K562 (cell line): ENCODE results near the gene HLA-DOB. TPM values are rescaled to one million over a fixed set of nuclear protein-coding genes. Genes with fewer than 3 reads are reported as not detected.
A peak's percentile ranks its signal among the peaks of the same experiment; 100 is the strongest.

ENCODE experiments used
- ARID3B ChIP-seq: fragments of 250-450 bp; sonication (Bioruptor Pico); IDR thresholded peaks from 2 replicates; pipeline ENCODE4 v1.4.0; 2020; ENCODE audit warnings: borderline replicate concordance
- DNMT1 ChIP-seq: fragments of 450-650 bp; IDR thresholded peaks from 2 replicates; pipeline ENCODE4 v1.6.1; 2016; ENCODE audit warnings: antibody characterized with exemption, mild to moderate bottlenecking
- GABPB2 ChIP-seq: fragments of 250-450 bp; sonication (Bioruptor Pico); conservative IDR thresholded peaks from 2 replicates; pipeline ENCODE4 v1.5.1; 2021; ENCODE audit warnings: mild to moderate bottlenecking
- HDAC2 ChIP-seq: fragments of 450-650 bp; IDR thresholded peaks from 2 replicates; pipeline ENCODE4 v1.6.1; 2016; ENCODE audit warnings: mild to moderate bottlenecking
- MAFK ChIP-seq: IDR thresholded peaks from 2 replicates; pipeline ENCODE4 v1.6.1; 2011; ENCODE audit warnings: low read length, improper control_type of control experiment
- NEUROD1 ChIP-seq: fragments of 150-350 bp; IDR thresholded peaks from 2 replicates; pipeline ENCODE4 v1.6.1; 2014; ENCODE audit warnings: borderline replicate concordance, low read length, low read depth; ENCODE audit not compliant: partially characterized antibody
- NONO ChIP-seq, 2 experiments: fragments of 200-400 bp in 1 of 2; fragments of 450-650 bp in 1 of 2; formaldehyde crosslinking in 1 of 2; IDR thresholded peaks; 2 replicates each; pipeline ENCODE4 v1.6.1; 2017; ENCODE audit warnings: low read depth in 2 of 2, mild to moderate bottlenecking in 2 of 2, moderate library complexity in 2 of 2, low read length in 1 of 2
- POLR2B ChIP-seq: fragments of 450-650 bp; IDR thresholded peaks from 2 replicates; pipeline ENCODE4 v1.6.1; 2018; ENCODE audit warnings: low read depth; ENCODE audit not compliant: partially characterized antibody
- RAD21 ChIP-seq, 2 experiments: fragments of 250-450 bp in 1 of 2; fragments of 450-650 bp in 1 of 2; sonication (Bioruptor Pico) in 1 of 2; formaldehyde crosslinking in 1 of 2; IDR thresholded peaks in 1 of 2; conservative IDR thresholded peaks in 1 of 2; 2 replicates each; pipeline versions ENCODE4 v1.4.0 to v1.8.0; 2020 to 2022; ENCODE audit warnings: mild to moderate bottlenecking in 2 of 2, moderate library complexity in 1 of 2
- RFX7 ChIP-seq: fragments of 250-450 bp; sonication (Bioruptor Pico); IDR thresholded peaks from 2 replicates; pipeline ENCODE4 v1.5.1; 2021; ENCODE audit warnings: mild to moderate bottlenecking
- SIRT6 ChIP-seq: IDR thresholded peaks from one replicate; pipeline ENCODE4 v1.6.1; 2012; ENCODE audit warnings: low read depth, mild to moderate bottlenecking, control low read depth, inconsistent platforms, low read length, moderate library complexity
- SNRNP70 ChIP-seq: fragments of 200-400 bp; formaldehyde crosslinking; optimal IDR thresholded peaks from 2 replicates; pipeline ENCODE3; 2017; ENCODE audit warnings: low read depth, low read length
- XRCC4 ChIP-seq: IDR thresholded peaks from one replicate; pipeline ENCODE4 v1.6.1; 2011; ENCODE audit not compliant: insufficient read depth, insufficient read length; ENCODE audit errors: extremely low read depth
- ZC3H11A ChIP-seq: IDR thresholded peaks from 2 replicates; pipeline ENCODE4 v1.6.1; 2012; ENCODE audit warnings: low read depth, low read length, improper control_type of control experiment
- ZNF518B ChIP-seq: fragments of 250-450 bp; sonication (Bioruptor Pico); IDR thresholded peaks from 2 replicates; pipeline ENCODE4 v1.5.0; 2021; ENCODE audit warnings: mild to moderate bottlenecking, moderate library complexity
- ZNF561 ChIP-seq: fragments of 450-650 bp; formaldehyde crosslinking; conservative IDR thresholded peaks from 2 replicates; pipeline ENCODE4 v1.4.0; 2020; ENCODE audit warnings: mild to moderate bottlenecking, moderate library complexity
- polyA plus RNA-seq, 8 experiments: library from polyadenylated mRNA; depleted of rRNA in 4 of 8; stranded (reverse) in 5 of 8; unstranded in 3 of 8; fragments of >200 nt; fragmentation: Nextera tagmentation in 2 of 8; fragmentation: Illumina TruSeq in 1 of 8; extraction: Ambion mirVana in 2 of 8; extraction: Trizol in 1 of 8; gene quantifications; 2 replicates each; pipeline versions ENCODE4 v1.2.1 to v1.2.3, GENCODE V29; 2011 to 2014; ENCODE audit warnings: inconsistent platforms in 1 of 8, missing spikeins in 1 of 8
- total RNA-seq, 7 experiments: library from RNA; depleted of rRNA in 6 of 7; stranded (reverse); fragments of >200 nt in 6 of 7; fragmentation: Illumina TruSeq in 2 of 7; extraction: Trizol in 2 of 7; gene quantifications; 2 replicates each; pipeline versions ENCODE4 v1.2.1 to v1.2.3, GENCODE V29; 2011 to 2021; ENCODE audit warnings: low replicate concordance in 1 of 7
- TF ChIP-seq, protein P1 (sequence below): fragments of 250-450 bp; sonication (Bioruptor Pico); IDR thresholded peaks from 2 replicates; pipeline ENCODE4 v1.4.0; 2020
- TF ChIP-seq, protein P2 (sequence below), 2 experiments: fragments of 450-650 bp in 1 of 2; sonication (generic) in 1 of 2; formaldehyde crosslinking in 1 of 2; IDR thresholded peaks in 1 of 2; conservative IDR thresholded peaks in 1 of 2; 2 replicates each; pipeline versions ENCODE4 v1.6.1 to v1.8.1; 2016 to 2023; ENCODE audit warnings: mild to moderate bottlenecking in 2 of 2, moderate library complexity in 2 of 2, inconsistent platforms in 1 of 2, missing genetic modification reagents in 1 of 2

Gene HLA-DOB
- total and polyA plus RNA-seq, 9 of the 15 experiments (the other 6 are each of a cell fraction or from before 2014, with no cell fraction given) = 1.2 to 4.0 (median 2.5) TPM

DNA sequence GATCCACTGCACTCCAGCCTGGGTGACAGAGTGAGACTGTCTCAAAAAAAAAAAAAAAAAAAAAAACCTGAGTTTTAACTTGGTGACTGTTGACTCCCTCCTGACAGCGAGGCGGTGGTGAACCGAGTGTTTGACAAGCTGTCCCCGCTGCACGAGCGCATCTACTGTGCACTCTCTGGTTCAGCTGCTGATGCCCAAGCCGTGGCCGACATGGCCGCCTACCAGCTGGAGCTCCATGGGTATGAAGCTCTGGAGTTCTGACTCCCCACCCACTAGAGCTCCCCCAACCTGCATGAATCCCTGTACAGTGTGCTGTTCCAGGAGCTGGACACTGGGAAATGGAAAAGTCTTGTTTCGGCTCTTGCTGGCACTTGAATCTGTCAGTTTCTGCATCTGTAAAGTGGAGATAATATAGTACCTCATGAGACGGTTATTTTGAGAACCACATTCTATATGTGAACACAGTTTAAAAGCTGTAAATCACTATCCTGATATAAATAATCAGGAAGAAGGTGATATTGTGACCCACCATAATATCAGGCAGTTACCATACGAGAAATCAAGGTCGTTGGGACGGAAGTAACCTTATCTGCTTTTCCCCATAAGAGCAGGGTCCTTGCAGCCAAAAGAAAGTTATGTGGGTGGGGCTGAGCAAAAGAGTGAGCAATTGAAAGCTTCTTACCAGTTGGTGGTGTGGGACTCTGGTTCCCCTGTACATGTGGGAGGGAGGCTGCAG, 40.5 kb upstream of the HLA-DOB start (continued):
- TF ChIP-seq, protein P1, sequence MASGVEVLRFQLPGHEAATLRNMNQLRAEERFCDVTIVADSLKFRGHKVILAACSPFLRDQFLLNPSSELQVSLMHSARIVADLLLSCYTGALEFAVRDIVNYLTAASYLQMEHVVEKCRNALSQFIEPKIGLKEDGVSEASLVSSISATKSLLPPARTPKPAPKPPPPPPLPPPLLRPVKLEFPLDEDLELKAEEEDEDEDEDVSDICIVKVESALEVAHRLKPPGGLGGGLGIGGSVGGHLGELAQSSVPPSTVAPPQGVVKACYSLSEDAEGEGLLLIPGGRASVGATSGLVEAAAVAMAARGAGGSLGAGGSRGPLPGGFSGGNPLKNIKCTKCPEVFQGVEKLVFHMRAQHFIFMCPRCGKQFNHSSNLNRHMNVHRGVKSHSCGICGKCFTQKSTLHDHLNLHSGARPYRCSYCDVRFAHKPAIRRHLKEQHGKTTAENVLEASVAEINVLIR (CRISPR knock-in tag) = no peak
- TF ChIP-seq ZC3H11A (no peak), HDAC2 (peak; percentile 91; the same call in 1 of the 2 replicates), MAFK (no peak), NONO (IDR thresholded peaks at IDR 0.05; ENCODE audit: low read depth in 2 of 2, low read length in 1 of 2) (no peak), RFX7 (CRISPR knock-in tag) (no peak), SIRT6 (no peak), POLR2B (no peak), SNRNP70 (no peak), NEUROD1 (no peak), ARID3B (CRISPR knock-in tag) (no peak), GABPB2 (CRISPR knock-in tag) (no peak), DNMT1 (no peak), ZNF561 (CRISPR knock-in tag) (no peak), ZNF518B (no peak), RAD21 (CRISPR knock-in tag; conservative IDR thresholded peaks at IDR 0.05 in 1 of 2, IDR thresholded peaks at IDR 0.05 in 1 of 2) (no peak; a peak in 1 of 4 replicates), XRCC4 (no peak)
- TF ChIP-seq, protein P2, sequence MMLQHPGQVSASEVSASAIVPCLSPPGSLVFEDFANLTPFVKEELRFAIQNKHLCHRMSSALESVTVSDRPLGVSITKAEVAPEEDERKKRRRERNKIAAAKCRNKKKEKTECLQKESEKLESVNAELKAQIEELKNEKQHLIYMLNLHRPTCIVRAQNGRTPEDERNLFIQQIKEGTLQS (IDR thresholded peaks at IDR 0.05) = no peak
- TF ChIP-seq, protein P2 (CRISPR knock-in tag; conservative IDR thresholded peaks at IDR 0.05) = 0 out of 2 replicates have a peak, but pooled peaks have one; percentile 34
